ENCODE data around the gene ACTG2. TPM values are rescaled to one million over a fixed set of nuclear protein-coding genes. Genes with fewer than 3 reads are reported as not detected.
"Not testable (repeated sequence)": the region's sequence is repeated elsewhere in the genome, so short reads cannot be mapped to it uniquely, and the experiment has no call there.

The ACTG2 gene
- polyA plus RNA-seq, 3 donors = not detected

GRCh38 chr2:73885406-73885805 lies 7.4 kb upstream of the ACTG2 start:
- Histone ChIP-seq H4K20me1 (ENCODE audit: insufficient read depth, low read length) (no peaks in the 10 kb centered on the region), H2AFZ (ENCODE audit: insufficient read depth, low read depth, low read length, poor library complexity, severe bottlenecking) (no peak overlapping the region), H3K27me3 (ENCODE audit: control insufficient read depth in 2 of 2, insufficient read depth in 2 of 2, low read length in 2 of 2) (no peaks in the 10 kb centered on the region), H3K4me3 (replicated peaks in 1 of 3; ENCODE audit: low read depth in 2 of 3, low read length in 3 of 3) (no peak overlapping the region), H3K4me2 (replicated peaks; ENCODE audit: extremely low read depth, low read length, poor library complexity, severe bottlenecking) (no peak overlapping the region), H3K79me2 (ENCODE audit: insufficient read depth, low read length) (no peaks in the 10 kb centered on the region), H3K9ac (ENCODE audit: insufficient read depth, low read length, poor library complexity, severe bottlenecking) (no peak overlapping the region), H3K4me1 (ENCODE audit: control insufficient read depth in 1 of 2, insufficient read depth in 2 of 2, low read length in 2 of 2) (no peaks in the 10 kb centered on the region), H3K9me3 (replicated peaks in 1 of 2; ENCODE audit: control insufficient read depth in 1 of 2, insufficient read depth in 1 of 2, low read length in 2 of 2) (no peaks in the 10 kb centered on the region), H3K27ac (ENCODE audit: low read depth in 1 of 2, low read length in 2 of 2) (no peak overlapping the region), H3K36me3 (replicated peaks in 1 of 2; ENCODE audit: control insufficient read depth in 1 of 2, insufficient read depth in 2 of 2, low read length in 2 of 2) (no peaks in the 10 kb centered on the region)
- intact Hi-C loops (cut with micrococcal nuclease) = no loop called here
- H3K27ac Mint-ChIP-seq = no peak overlapping the region
- H3K4me1 Mint-ChIP-seq = no peaks in the 10 kb centered on the region
- H3K4me3 Mint-ChIP-seq = no peak overlapping the region
- WGBS (ENCODE audit: insufficient coverage) = 100% methylated on average over 1 of the region's 2 CpGs
- H3K27me3 Mint-ChIP-seq (ENCODE audit: low read depth in 3 of 3) = peaks cover 1 to 8% (median 3%) of the 10 kb centered on the region in 3 donors
- H3K9me3 Mint-ChIP-seq = peaks cover 0 to 4% (median 0%) of the 10 kb centered on the region in 7 donors
- TF ChIP-seq CTCF (IDR thresholded peaks at IDR 0.05) = no peak
- no peak for DNase-seq
- H3K36me3 Mint-ChIP-seq = no peaks in the 10 kb centered on the region

GRCh38 chr2:73886357-73886756 lies 6.5 kb upstream of the ACTG2 start:
- Histone ChIP-seq H3K4me1 (ENCODE audit: control insufficient read depth in 1 of 2, insufficient read depth in 2 of 2, low read length in 2 of 2) (no peaks in the 10 kb centered on the region), H3K9ac (ENCODE audit: insufficient read depth, low read length, poor library complexity, severe bottlenecking) (no peak overlapping the region), H3K27ac (ENCODE audit: low read depth in 1 of 2, low read length in 2 of 2) (no peak overlapping the region), H3K4me3 (replicated peaks in 1 of 3; ENCODE audit: low read depth in 2 of 3, low read length in 3 of 3) (no peak overlapping the region), H3K9me3 (replicated peaks in 1 of 2; ENCODE audit: control insufficient read depth in 1 of 2, insufficient read depth in 1 of 2, low read length in 2 of 2) (no peaks in the 10 kb centered on the region), H3K36me3 (replicated peaks in 1 of 2; ENCODE audit: control insufficient read depth in 1 of 2, insufficient read depth in 2 of 2, low read length in 2 of 2) (no peaks in the 10 kb centered on the region), H3K79me2 (ENCODE audit: insufficient read depth, low read length) (no peaks in the 10 kb centered on the region), H2AFZ (ENCODE audit: insufficient read depth, low read depth, low read length, poor library complexity, severe bottlenecking) (no peak overlapping the region), H3K4me2 (replicated peaks; ENCODE audit: extremely low read depth, low read length, poor library complexity, severe bottlenecking) (no peak overlapping the region), H4K20me1 (ENCODE audit: insufficient read depth, low read length) (no peaks in the 10 kb centered on the region), H3K27me3 (ENCODE audit: control insufficient read depth in 2 of 2, insufficient read depth in 2 of 2, low read length in 2 of 2) (no peaks in the 10 kb centered on the region)
- Mint-ChIP-seq H3K4me3 (no peak overlapping the region), H3K9me3 (peaks cover 0 to 4% (median 0%) of the 10 kb centered on the region in 7 donors), H3K4me1 (no peaks in the 10 kb centered on the region), H3K36me3 (no peaks in the 10 kb centered on the region), H3K27me3 (ENCODE audit: low read depth in 3 of 3) (peaks cover 1 to 3% (median 2%) of the 10 kb centered on the region in 3 donors), H3K27ac (no peak overlapping the region)
- DNase-seq = no peak
- WGBS (ENCODE audit: insufficient coverage) = no CpG with 5 or more reads among the region's 4 CpGs
- intact Hi-C loops (cut with micrococcal nuclease) = no loop called here
- no peak for TF ChIP-seq CTCF (IDR thresholded peaks at IDR 0.05)

- intact Hi-C loops (cut with micrococcal nuclease); H3K9ac ChIP-seq (ENCODE audit: insufficient read depth, low read length, poor library complexity, severe bottlenecking); H2AFZ ChIP-seq (ENCODE audit: insufficient read depth, low read depth, low read length, poor library complexity, severe bottlenecking); H3K4me1 ChIP-seq (ENCODE audit: control insufficient read depth in 1 of 2, insufficient read depth in 2 of 2, low read length in 2 of 2); H3K36me3 ChIP-seq (replicated peaks in 1 of 2; ENCODE audit: control insufficient read depth in 1 of 2, insufficient read depth in 2 of 2, low read length in 2 of 2); H3K36me3 Mint-ChIP-seq; H3K79me2 ChIP-seq (ENCODE audit: insufficient read depth, low read length); H3K9me3 ChIP-seq (replicated peaks in 1 of 2; ENCODE audit: control insufficient read depth in 1 of 2, insufficient read depth in 1 of 2, low read length in 2 of 2); H3K27me3 ChIP-seq (ENCODE audit: control insufficient read depth in 2 of 2, insufficient read depth in 2 of 2, low read length in 2 of 2); H4K20me1 ChIP-seq (ENCODE audit: insufficient read depth, low read length); H3K4me3 ChIP-seq (replicated peaks in 1 of 3; ENCODE audit: low read depth in 2 of 3, low read length in 3 of 3); H3K27ac ChIP-seq (ENCODE audit: low read depth in 1 of 2, low read length in 2 of 2); H3K27ac Mint-ChIP-seq; H3K4me1 Mint-ChIP-seq; H3K9me3 Mint-ChIP-seq; H3K27me3 Mint-ChIP-seq (ENCODE audit: low read depth in 3 of 3); H3K4me2 ChIP-seq (replicated peaks; ENCODE audit: extremely low read depth, low read length, poor library complexity, severe bottlenecking); DNase-seq: not testable (repeated sequence)
- peak overlapping the region in 1 of 2 donors; percentile 30 for H3K4me3 Mint-ChIP-seq
- no CpG with 5 or more reads among the region's 11 CpGs for WGBS (ENCODE audit: insufficient coverage)
Measured at GRCh38 chr2:73887596-73888353, 5.0 kb upstream of the ACTG2 start.

Measured in CD14-positive monocyte (primary cell).